GM23338 (cell line): Measurements from ENCODE around the gene FBXL5. TPM values are rescaled to one million over a fixed set of nuclear protein-coding genes. Genes with fewer than 3 reads are reported as not detected.

ENCODE experiments used
- ATAC-seq: fragments of 200-7000 bp; cut with Tn5 transposase; 3 replicates; pipeline ENCODE4 v1.9.1; 2020
- DNase-seq: peaks from one replicate; pipeline ENCODE4 v3.0.0-alpha.2; 2015; ENCODE audit warnings: low spot score
- H2AFZ ChIP-seq: fragments of 200-600 bp; sonication (generic); 2 replicates; pipeline ENCODE4 v1.8.0; 2016; ENCODE audit warnings: antibody characterized with exemption, mild to moderate bottlenecking, moderate library complexity
- H3F3A ChIP-seq: fragments of 200-600 bp; sonication (generic); replicated peaks from 2 replicates; pipeline ENCODE4 v1.8.0; 2017; ENCODE audit warnings: antibody characterized with exemption, mixed run types, low read depth
- H3K27ac ChIP-seq: fragments of 200-600 bp; sonication (generic); 2 replicates; pipeline ENCODE4 v1.6.1; 2016; ENCODE audit warnings: low read depth
- H3K27me3 ChIP-seq: fragments of 200-600 bp; sonication (generic); 2 replicates; pipeline ENCODE4 v1.8.0; 2016; ENCODE audit warnings: mild to moderate bottlenecking, mixed run types, moderate library complexity; ENCODE audit not compliant: insufficient read depth
- H3K36me3 ChIP-seq: fragments of 200-600 bp; sonication (generic); 2 replicates; pipeline ENCODE4 v1.8.0; 2016; ENCODE audit warnings: mild to moderate bottlenecking; ENCODE audit not compliant: insufficient read depth
- H3K4me1 ChIP-seq: fragments of 200-600 bp; sonication (generic); 2 replicates; pipeline ENCODE4 v1.8.0; 2016; ENCODE audit warnings: mild to moderate bottlenecking, moderate library complexity; ENCODE audit not compliant: insufficient read depth
- H3K4me2 ChIP-seq: fragments of 200-600 bp; sonication (generic); 2 replicates; pipeline ENCODE4 v1.7.1; 2017; ENCODE audit warnings: mixed run types
- H3K4me3 ChIP-seq: fragments of 200-600 bp; sonication (generic); 2 replicates; pipeline ENCODE4 v1.6.1; 2016; ENCODE audit warnings: mixed run types
- H3K79me2 ChIP-seq: fragments of 200-600 bp; sonication (generic); replicated peaks from 2 replicates; pipeline ENCODE4 v1.8.0; 2017; ENCODE audit warnings: mild to moderate bottlenecking; ENCODE audit not compliant: insufficient read depth
- H3K9me2 ChIP-seq: fragments of 200-600 bp; sonication (generic); 2 replicates; pipeline ENCODE4 v1.8.0; 2017; ENCODE audit not compliant: insufficient read depth
- H4K20me1 ChIP-seq: fragments of 200-600 bp; sonication (generic); replicated peaks from 2 replicates; pipeline ENCODE4 v1.8.0; 2017; ENCODE audit warnings: mild to moderate bottlenecking; ENCODE audit not compliant: insufficient read depth
- H3K27ac Mint-ChIP-seq: 2 replicates; pipeline ENCODE4 v1.8.0; 2020; ENCODE audit warnings: inconsistent platforms, mild to moderate bottlenecking, moderate library complexity, mixed read lengths
- H3K27me3 Mint-ChIP-seq: 3 replicates; pipeline ENCODE4 v1.8.0; 2022; ENCODE audit warnings: low read depth, mild to moderate bottlenecking, moderate library complexity, mixed read lengths, inconsistent platforms; ENCODE audit not compliant: insufficient read depth, poor library complexity
- H3K36me3 Mint-ChIP-seq: 3 replicates; pipeline ENCODE4 v1.8.0; 2021; ENCODE audit warnings: low read depth, mild to moderate bottlenecking, inconsistent platforms, moderate library complexity, mixed read lengths
- H3K4me1 Mint-ChIP-seq: 3 replicates; pipeline ENCODE4 v1.8.0; 2020; ENCODE audit warnings: mild to moderate bottlenecking, inconsistent platforms, mixed read lengths
- H3K4me3 Mint-ChIP-seq: 3 replicates; pipeline ENCODE4 v1.8.0; 2021; ENCODE audit warnings: moderate library complexity, mild to moderate bottlenecking, inconsistent platforms, mixed read lengths
- H3K9me3 Mint-ChIP-seq: 3 replicates; pipeline ENCODE4 v1.8.0; 2020; ENCODE audit warnings: moderate library complexity, mild to moderate bottlenecking, inconsistent platforms, mixed read lengths
- CREB1 ChIP-seq: fragments of 250-450 bp; sonication (Bioruptor Pico); IDR thresholded peaks from 2 replicates; pipeline ENCODE4 v1.5.0; 2020; ENCODE audit warnings: low read depth, mild to moderate bottlenecking, moderate library complexity
- EZH2 ChIP-seq: fragments of 200-600 bp; sonication (generic); IDR thresholded peaks from one replicate; pipeline ENCODE4 v1.8.0; 2017; ENCODE audit warnings: antibody characterized with exemption, mild to moderate bottlenecking, low read depth; ENCODE audit not compliant: unreplicated experiment
- JUNB ChIP-seq: IDR thresholded peaks from one replicate; pipeline ENCODE4 v1.6.1; 2016; ENCODE audit warnings: antibody characterized with exemption; ENCODE audit not compliant: unreplicated experiment
- NANOG ChIP-seq: IDR thresholded peaks from 2 replicates; pipeline ENCODE4 v1.6.1; 2016; ENCODE audit warnings: antibody characterized with exemption, borderline replicate concordance
- ZNF114 ChIP-seq: fragments of 250-450 bp; sonication (Bioruptor Pico); IDR thresholded peaks from 2 replicates; pipeline ENCODE4 v1.5.0; 2020; ENCODE audit warnings: mild to moderate bottlenecking, moderate library complexity
- ZNF331 ChIP-seq: fragments of 250-450 bp; sonication (Bioruptor Pico); IDR thresholded peaks from 2 replicates; pipeline ENCODE4 v1.5.0; 2020; ENCODE audit warnings: low read depth, mild to moderate bottlenecking, moderate library complexity
- polyA plus RNA-seq: library from polyadenylated mRNA; unstranded; fragments of >200 nt; fragmentation: Nextera tagmentation; extraction: Ambion mirVana; gene quantifications from 2 replicates; pipeline ENCODE4 v1.2.1, GENCODE V29; 2016
- total RNA-seq: library from RNA; depleted of rRNA; stranded (reverse); fragments of >200 nt; shearing (Covaris generic); gene quantifications from 2 replicates; pipeline ENCODE4 v1.2.3, GENCODE V29; 2014
- TF ChIP-seq, protein P1 (sequence below): IDR thresholded peaks from 2 replicates; pipeline ENCODE4 v1.6.1; 2016; ENCODE audit warnings: antibody characterized with exemption
- TF ChIP-seq, protein P2 (sequence below), 2 experiments: fragments of 200-600 bp in 1 of 2; sonication (generic) in 1 of 2; conservative IDR thresholded peaks; 2 replicates each; pipeline versions ENCODE4 v1.5.1 to v1.6.1; 2016 to 2017; ENCODE audit warnings: antibody characterized with exemption in 2 of 2, low read depth in 2 of 2, mild to moderate bottlenecking in 2 of 2, moderate library complexity in 1 of 2
- TF ChIP-seq, protein P3 (sequence below): IDR thresholded peaks from one replicate; pipeline ENCODE4 v1.6.1; 2018; ENCODE audit warnings: antibody characterized with exemption; ENCODE audit not compliant: unreplicated experiment
- TF ChIP-seq, protein P4 (sequence below): fragments of 250-450 bp; sonication (Bioruptor Pico); IDR thresholded peaks from 2 replicates; pipeline ENCODE4 v1.5.0; 2020; ENCODE audit warnings: mild to moderate bottlenecking, moderate library complexity

FBXL5 gene
- total and polyA plus RNA-seq, 2 experiments from 2014 or later = 55.7 to 81.9 TPM

DNA sequence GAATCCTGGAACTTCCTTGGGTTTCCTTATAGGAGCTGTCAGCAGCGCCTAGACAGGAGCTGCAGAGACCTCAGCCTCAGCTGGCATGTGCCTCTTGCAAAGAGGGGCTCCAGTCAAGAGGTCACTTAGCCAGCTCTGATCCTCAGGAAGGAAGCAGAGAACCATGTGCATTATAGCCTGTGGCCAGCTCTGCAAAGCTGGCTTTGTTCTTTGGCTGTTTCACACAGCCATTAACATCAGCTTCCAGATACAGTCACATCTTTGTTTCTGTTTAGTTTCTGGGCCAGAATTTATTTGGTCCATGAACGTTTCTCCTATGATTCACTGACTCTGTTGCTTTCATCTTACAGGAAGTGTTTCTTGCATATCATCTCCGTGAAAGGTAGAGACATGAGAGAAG, 93.0 kb downstream of the FBXL5 start:
- no peaks in the 10 kb centered on the region for H3K36me3 ChIP-seq
- peaks cover 4% of the 10 kb centered on the region; the same call in 1 of the 3 replicates for H3K36me3 Mint-ChIP-seq
- no peak overlapping the region for H2AFZ ChIP-seq
- no peaks in the 10 kb centered on the region for H3K4me1 Mint-ChIP-seq
- ATAC-seq (no peak), DNase-seq (no peak)
- H3K4me1 ChIP-seq = no peaks in the 10 kb centered on the region
- H3K27ac ChIP-seq = no peak overlapping the region
- no peaks in the 10 kb centered on the region for H3K79me2 ChIP-seq
- no peaks in the 10 kb centered on the region for H3K27me3 ChIP-seq
- no peak overlapping the region for H3K4me2 ChIP-seq
- H3K27ac Mint-ChIP-seq = no peak overlapping the region
- no peaks in the 10 kb centered on the region for H3F3A ChIP-seq
- H3K4me3 ChIP-seq = no peak overlapping the region
- H4K20me1 ChIP-seq = no peaks in the 10 kb centered on the region
- H3K9me3 Mint-ChIP-seq = no peaks in the 10 kb centered on the region
- TF ChIP-seq EZH2 (no peak), ZNF331 (no peak)
- TF ChIP-seq, protein P1, sequence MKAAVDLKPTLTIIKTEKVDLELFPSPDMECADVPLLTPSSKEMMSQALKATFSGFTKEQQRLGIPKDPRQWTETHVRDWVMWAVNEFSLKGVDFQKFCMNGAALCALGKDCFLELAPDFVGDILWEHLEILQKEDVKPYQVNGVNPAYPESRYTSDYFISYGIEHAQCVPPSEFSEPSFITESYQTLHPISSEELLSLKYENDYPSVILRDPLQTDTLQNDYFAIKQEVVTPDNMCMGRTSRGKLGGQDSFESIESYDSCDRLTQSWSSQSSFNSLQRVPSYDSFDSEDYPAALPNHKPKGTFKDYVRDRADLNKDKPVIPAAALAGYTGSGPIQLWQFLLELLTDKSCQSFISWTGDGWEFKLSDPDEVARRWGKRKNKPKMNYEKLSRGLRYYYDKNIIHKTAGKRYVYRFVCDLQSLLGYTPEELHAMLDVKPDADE = no peak
- H3K27me3 Mint-ChIP-seq = no peaks in the 10 kb centered on the region
- no peak overlapping the region for H3K4me3 Mint-ChIP-seq
- H3K9me2 ChIP-seq = 0 out of 2 replicates have a peak, but pooled peaks cover 3% of the 10 kb centered on the region

DNA sequence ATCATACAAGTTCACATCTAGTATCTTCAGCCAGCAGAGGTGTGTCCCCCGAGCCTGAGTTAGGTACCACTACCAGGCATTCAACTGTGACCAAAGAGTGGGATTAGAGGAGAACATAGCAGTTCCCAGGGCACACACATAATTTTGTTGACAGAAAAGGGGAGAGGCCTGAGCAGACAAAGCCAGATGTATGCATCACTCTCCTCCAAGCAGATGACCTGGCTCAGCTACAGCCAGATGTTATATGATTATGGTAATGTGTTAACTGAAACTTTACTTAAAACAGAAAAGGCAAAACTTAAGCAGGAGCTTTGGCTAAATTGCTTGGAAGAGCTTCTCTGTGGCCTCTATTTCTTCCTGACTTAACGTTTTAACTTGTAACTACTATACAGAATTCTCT, 96.6 kb downstream of the FBXL5 start:
- no peaks in the 10 kb centered on the region for H3K79me2 ChIP-seq
- H3K9me3 Mint-ChIP-seq = no peaks in the 10 kb centered on the region
- no peaks in the 10 kb centered on the region for H4K20me1 ChIP-seq
- H3K4me3 ChIP-seq = no peak overlapping the region
- no peak overlapping the region for H2AFZ ChIP-seq
- no peak overlapping the region for H3K4me3 Mint-ChIP-seq
- H3K27ac ChIP-seq = no peak overlapping the region
- DNase-seq = no peak
- H3K36me3 Mint-ChIP-seq = no peaks in the 10 kb centered on the region; the same call in 2 of the 3 replicates
- no peaks in the 10 kb centered on the region for H3K36me3 ChIP-seq
- no peak for ATAC-seq
- no peaks in the 10 kb centered on the region for H3K27me3 ChIP-seq
- H3K4me1 ChIP-seq = no peaks in the 10 kb centered on the region
- no peak overlapping the region for H3K4me2 ChIP-seq
- no peak overlapping the region for H3K27ac Mint-ChIP-seq
- H3K9me2 ChIP-seq = 0 out of 2 replicates have a peak, but pooled peaks cover 3% of the 10 kb centered on the region
- H3K4me1 Mint-ChIP-seq = no peaks in the 10 kb centered on the region
- no peaks in the 10 kb centered on the region for H3F3A ChIP-seq
- H3K27me3 Mint-ChIP-seq = no peaks in the 10 kb centered on the region
- TF ChIP-seq, protein P2, sequence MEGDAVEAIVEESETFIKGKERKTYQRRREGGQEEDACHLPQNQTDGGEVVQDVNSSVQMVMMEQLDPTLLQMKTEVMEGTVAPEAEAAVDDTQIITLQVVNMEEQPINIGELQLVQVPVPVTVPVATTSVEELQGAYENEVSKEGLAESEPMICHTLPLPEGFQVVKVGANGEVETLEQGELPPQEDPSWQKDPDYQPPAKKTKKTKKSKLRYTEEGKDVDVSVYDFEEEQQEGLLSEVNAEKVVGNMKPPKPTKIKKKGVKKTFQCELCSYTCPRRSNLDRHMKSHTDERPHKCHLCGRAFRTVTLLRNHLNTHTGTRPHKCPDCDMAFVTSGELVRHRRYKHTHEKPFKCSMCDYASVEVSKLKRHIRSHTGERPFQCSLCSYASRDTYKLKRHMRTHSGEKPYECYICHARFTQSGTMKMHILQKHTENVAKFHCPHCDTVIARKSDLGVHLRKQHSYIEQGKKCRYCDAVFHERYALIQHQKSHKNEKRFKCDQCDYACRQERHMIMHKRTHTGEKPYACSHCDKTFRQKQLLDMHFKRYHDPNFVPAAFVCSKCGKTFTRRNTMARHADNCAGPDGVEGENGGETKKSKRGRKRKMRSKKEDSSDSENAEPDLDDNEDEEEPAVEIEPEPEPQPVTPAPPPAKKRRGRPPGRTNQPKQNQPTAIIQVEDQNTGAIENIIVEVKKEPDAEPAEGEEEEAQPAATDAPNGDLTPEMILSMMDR (conservative IDR thresholded peaks at IDR 0.05; ENCODE audit: low read depth in 2 of 2) = no peak
- TF ChIP-seq ZNF114 (no peak), JUNB (no peak), NANOG (no peak), CREB1 (CRISPR knock-in tag) (no peak)
- TF ChIP-seq, protein P3, sequence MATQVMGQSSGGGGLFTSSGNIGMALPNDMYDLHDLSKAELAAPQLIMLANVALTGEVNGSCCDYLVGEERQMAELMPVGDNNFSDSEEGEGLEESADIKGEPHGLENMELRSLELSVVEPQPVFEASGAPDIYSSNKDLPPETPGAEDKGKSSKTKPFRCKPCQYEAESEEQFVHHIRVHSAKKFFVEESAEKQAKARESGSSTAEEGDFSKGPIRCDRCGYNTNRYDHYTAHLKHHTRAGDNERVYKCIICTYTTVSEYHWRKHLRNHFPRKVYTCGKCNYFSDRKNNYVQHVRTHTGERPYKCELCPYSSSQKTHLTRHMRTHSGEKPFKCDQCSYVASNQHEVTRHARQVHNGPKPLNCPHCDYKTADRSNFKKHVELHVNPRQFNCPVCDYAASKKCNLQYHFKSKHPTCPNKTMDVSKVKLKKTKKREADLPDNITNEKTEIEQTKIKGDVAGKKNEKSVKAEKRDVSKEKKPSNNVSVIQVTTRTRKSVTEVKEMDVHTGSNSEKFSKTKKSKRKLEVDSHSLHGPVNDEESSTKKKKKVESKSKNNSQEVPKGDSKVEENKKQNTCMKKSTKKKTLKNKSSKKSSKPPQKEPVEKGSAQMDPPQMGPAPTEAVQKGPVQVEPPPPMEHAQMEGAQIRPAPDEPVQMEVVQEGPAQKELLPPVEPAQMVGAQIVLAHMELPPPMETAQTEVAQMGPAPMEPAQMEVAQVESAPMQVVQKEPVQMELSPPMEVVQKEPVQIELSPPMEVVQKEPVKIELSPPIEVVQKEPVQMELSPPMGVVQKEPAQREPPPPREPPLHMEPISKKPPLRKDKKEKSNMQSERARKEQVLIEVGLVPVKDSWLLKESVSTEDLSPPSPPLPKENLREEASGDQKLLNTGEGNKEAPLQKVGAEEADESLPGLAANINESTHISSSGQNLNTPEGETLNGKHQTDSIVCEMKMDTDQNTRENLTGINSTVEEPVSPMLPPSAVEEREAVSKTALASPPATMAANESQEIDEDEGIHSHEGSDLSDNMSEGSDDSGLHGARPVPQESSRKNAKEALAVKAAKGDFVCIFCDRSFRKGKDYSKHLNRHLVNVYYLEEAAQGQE = no peak
- TF ChIP-seq, protein P4, sequence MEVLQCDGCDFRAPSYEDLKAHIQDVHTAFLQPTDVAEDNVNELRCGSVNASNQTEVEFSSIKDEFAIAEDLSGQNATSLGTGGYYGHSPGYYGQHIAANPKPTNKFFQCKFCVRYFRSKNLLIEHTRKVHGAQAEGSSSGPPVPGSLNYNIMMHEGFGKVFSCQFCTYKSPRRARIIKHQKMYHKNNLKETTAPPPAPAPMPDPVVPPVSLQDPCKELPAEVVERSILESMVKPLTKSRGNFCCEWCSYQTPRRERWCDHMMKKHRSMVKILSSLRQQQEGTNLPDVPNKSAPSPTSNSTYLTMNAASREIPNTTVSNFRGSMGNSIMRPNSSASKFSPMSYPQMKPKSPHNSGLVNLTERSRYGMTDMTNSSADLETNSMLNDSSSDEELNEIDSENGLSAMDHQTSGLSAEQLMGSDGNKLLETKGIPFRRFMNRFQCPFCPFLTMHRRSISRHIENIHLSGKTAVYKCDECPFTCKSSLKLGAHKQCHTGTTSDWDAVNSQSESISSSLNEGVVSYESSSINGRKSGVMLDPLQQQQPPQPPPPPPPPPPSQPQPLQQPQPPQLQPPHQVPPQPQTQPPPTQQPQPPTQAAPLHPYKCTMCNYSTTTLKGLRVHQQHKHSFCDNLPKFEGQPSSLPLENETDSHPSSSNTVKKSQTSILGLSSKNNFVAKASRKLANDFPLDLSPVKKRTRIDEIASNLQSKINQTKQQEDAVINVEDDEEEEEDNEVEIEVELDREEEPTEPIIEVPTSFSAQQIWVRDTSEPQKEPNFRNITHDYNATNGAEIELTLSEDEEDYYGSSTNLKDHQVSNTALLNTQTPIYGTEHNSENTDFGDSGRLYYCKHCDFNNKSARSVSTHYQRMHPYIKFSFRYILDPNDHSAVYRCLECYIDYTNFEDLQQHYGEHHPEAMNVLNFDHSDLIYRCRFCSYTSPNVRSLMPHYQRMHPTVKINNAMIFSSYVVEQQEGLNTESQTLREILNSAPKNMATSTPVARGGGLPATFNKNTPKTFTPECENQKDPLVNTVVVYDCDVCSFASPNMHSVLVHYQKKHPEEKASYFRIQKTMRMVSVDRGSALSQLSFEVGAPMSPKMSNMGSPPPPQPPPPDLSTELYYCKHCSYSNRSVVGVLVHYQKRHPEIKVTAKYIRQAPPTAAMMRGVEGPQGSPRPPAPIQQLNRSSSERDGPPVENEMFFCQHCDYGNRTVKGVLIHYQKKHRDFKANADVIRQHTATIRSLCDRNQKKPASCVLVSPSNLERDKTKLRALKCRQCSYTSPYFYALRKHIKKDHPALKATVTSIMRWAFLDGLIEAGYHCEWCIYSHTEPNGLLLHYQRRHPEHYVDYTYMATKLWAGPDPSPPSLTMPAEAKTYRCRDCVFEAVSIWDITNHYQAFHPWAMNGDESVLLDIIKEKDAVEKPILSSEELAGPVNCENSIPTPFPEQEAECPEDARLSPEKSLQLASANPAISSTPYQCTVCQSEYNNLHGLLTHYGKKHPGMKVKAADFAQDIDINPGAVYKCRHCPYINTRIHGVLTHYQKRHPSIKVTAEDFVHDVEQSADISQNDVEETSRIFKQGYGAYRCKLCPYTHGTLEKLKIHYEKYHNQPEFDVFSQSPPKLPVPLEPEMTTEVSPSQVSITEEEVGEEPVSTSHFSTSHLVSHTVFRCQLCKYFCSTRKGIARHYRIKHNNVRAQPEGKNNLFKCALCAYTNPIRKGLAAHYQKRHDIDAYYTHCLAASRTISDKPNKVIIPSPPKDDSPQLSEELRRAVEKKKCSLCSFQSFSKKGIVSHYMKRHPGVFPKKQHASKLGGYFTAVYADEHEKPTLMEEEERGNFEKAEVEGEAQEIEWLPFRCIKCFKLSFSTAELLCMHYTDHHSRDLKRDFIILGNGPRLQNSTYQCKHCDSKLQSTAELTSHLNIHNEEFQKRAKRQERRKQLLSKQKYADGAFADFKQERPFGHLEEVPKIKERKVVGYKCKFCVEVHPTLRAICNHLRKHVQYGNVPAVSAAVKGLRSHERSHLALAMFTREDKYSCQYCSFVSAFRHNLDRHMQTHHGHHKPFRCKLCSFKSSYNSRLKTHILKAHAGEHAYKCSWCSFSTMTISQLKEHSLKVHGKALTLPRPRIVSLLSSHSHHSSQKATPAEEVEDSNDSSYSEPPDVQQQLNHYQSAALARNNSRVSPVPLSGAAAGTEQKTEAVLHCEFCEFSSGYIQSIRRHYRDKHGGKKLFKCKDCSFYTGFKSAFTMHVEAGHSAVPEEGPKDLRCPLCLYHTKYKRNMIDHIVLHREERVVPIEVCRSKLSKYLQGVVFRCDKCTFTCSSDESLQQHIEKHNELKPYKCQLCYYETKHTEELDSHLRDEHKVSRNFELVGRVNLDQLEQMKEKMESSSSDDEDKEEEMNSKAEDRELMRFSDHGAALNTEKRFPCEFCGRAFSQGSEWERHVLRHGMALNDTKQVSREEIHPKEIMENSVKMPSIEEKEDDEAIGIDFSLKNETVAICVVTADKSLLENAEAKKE (CRISPR knock-in tag) = no peak
